NB4 (cell line): Measurements from ENCODE around the gene CBFB.

ENCODE experiments used
- MYC ChIP-seq: IDR thresholded peaks from 2 replicates; pipeline ENCODE4 v1.6.1; 2011; ENCODE audit warnings: low read depth, low read length
- POLR2A ChIP-seq: IDR thresholded peaks from 2 replicates; pipeline ENCODE4 v1.6.1; 2011; ENCODE audit warnings: mild to moderate bottlenecking; ENCODE audit not compliant: insufficient read length; ENCODE audit errors: extremely low read depth
- TF ChIP-seq, protein P1 (sequence below): IDR thresholded peaks from one replicate; pipeline ENCODE4 v1.5.1; 2012; ENCODE audit warnings: low read depth, low read length
- TF ChIP-seq, protein P2 (sequence below): IDR thresholded peaks from 2 replicates; pipeline ENCODE4 v1.6.1; 2011; ENCODE audit warnings: low read depth, low read length

DNA sequence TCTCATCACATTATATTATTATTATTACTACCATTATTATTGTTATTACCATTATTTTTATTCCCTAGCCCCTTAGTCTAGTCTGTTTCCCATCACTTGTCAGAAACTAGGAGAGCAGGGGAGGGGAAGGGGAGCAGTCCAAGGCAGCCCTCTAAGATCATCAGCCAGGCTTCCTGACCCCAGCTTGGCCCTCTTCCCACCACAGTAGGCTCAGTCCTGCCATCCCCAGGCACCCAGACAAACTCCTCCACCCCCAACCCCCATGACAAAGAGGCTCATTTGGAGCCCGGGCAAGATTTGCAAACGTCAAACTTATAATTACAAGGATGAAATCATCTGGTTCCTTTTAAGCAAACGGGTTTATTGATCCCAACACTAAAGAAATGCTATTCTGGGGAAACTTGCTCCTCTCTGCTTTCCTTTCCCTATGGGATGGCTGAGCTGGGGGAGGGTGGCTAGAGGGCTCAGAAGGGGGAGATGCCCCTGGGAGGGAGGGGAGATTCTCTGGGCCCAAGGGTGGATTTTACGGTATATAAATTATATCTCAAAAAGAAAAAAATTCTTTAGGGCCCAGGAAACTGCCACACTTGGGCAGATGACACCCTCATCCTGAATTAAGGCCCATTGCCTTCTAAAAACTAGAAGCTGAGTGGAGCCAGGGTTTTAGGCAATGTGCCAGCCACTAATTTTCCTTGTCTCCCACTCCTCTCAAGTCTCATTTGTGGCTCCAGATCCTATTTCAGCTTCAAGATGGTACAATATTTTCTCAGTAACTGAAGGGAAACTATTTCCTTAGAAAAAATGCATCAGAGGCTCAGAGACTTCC is 4.4 kb upstream of the CBFB start:
- TF ChIP-seq, protein P1, sequence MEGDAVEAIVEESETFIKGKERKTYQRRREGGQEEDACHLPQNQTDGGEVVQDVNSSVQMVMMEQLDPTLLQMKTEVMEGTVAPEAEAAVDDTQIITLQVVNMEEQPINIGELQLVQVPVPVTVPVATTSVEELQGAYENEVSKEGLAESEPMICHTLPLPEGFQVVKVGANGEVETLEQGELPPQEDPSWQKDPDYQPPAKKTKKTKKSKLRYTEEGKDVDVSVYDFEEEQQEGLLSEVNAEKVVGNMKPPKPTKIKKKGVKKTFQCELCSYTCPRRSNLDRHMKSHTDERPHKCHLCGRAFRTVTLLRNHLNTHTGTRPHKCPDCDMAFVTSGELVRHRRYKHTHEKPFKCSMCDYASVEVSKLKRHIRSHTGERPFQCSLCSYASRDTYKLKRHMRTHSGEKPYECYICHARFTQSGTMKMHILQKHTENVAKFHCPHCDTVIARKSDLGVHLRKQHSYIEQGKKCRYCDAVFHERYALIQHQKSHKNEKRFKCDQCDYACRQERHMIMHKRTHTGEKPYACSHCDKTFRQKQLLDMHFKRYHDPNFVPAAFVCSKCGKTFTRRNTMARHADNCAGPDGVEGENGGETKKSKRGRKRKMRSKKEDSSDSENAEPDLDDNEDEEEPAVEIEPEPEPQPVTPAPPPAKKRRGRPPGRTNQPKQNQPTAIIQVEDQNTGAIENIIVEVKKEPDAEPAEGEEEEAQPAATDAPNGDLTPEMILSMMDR = no peak
- TF ChIP-seq POLR2A = no peak
- TF ChIP-seq, protein P2, sequence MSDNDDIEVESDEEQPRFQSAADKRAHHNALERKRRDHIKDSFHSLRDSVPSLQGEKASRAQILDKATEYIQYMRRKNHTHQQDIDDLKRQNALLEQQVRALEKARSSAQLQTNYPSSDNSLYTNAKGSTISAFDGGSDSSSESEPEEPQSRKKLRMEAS = no peak
- no peak for TF ChIP-seq MYC
